Measurements from ENCODE around the gene GAMT.

GRCh38 chr19:1353144-1353543 is 48.2 kb downstream of the GAMT start:
- no peak for TF ChIP-seq CTCF (IDR thresholded peaks at IDR 0.05)
- no peak for TF ChIP-seq POLR2A (IDR thresholded peaks at IDR 0.05)
